GM19023 (cell line): Measurements from ENCODE around the gene TUBA8.
"Not testable (repeated sequence)": the region's sequence is repeated elsewhere in the genome, so short reads cannot be mapped to it uniquely, and the experiment has no call there.

Source experiments
- ATAC-seq: cut with Tn5 transposase; IDR thresholded peaks from one replicate; pipeline ENCODE4 v1.9.1; 2021; ENCODE audit warnings: mild to moderate bottlenecking, moderate library complexity; ENCODE audit not compliant: unreplicated experiment

TUBA8 gene

GRCh38 chr22:18123476-18124025 is 12.9 kb downstream of the TUBA8 start:
- not testable (repeated sequence) for ATAC-seq

DNA sequence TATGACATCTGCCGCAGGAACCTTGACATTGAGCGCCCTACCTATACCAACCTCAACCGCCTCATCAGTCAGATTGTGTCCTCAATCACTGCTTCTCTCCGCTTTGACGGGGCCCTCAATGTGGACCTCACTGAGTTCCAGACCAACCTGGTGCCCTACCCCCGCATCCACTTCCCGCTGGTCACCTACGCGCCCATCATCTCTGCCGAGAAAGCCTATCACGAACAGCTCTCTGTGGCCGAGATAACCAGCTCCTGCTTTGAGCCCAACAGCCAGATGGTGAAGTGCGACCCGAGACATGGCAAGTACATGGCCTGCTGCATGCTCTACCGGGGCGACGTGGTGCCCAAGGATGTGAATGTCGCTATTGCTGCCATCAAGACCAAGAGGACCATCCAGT is 16.0 kb downstream of the TUBA8 start:
- ATAC-seq, result no peak

DNA sequence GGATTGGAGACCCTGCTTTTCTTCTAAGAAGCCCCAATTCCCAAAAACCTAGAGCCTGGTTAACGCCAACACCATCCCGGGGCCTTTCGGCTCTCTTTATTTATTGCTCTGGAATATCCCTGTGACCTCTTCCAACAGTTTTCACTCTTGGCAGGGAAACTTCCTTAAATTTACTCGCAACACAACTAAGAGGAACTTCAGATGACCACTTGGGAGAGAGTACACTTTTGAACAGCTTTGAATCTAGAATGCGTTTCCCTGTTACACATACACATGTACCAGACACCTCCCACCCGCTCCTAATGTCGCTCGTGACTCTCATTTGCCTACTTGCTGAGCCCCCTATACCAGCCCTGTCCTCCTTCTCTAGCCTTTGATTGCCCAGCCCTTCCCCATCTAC is 19.4 kb downstream of the TUBA8 start:
- no peak for ATAC-seq

DNA sequence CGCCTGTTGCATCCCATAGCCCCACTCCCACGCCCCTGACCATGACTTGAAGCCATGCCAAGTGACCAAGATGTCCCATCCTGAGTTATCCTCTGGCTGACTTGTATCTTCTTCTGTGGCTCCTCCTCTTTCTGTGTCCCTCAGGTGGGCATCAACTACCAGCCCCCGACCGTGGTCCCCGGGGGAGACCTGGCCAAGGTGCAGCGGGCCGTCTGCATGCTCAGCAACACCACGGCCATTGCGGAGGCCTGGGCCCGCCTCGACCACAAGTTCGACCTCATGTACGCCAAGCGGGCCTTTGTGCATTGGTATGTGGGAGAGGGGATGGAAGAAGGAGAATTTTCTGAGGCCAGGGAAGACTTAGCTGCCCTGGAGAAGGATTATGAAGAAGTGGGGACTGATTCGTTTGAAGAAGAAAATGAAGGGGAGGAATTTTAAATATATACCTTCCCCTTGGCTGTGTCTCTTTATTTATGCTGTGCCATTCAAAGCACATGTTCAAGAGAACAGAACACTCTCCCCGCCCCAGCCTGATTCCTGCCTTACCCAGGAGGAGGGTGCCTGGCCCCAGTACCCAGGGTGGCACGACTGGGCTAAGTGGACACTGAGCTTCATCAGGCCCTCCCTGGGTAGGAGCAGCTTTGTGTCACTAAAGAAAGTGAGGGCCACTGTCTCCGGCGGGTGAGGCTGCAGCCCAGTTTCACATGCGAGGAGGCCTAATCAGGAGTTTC is 20.3 kb downstream of the TUBA8 start:
- no peak for ATAC-seq

DNA sequence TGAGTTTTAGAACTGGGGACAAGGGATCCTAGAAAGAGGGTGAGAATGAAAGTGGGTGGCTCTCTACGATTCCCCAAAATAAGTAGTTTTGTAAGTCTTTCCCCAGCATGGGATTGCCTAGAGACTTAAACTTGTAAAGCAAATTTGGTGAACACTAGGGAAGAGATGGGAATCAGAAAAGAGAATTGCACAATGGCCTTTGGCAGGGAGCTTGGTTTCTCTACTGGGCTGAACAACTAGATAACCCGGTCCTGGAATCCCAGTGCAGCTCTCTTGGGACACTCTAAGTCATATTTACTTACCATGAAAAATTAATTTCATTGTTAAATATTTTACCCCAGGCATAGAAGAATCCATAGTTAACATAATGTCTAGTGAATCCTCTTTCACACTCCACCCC is 22.8 kb downstream of the TUBA8 start:
- no peak for ATAC-seq

- no peak for ATAC-seq
These were observed 26.1 kb downstream of the TUBA8 start for GRCh38 chr22:18136563-18137320.

- not testable (repeated sequence) for ATAC-seq
These were observed 30.4 kb downstream of the TUBA8 start for GRCh38 chr22:18141004-18141403.

DNA sequence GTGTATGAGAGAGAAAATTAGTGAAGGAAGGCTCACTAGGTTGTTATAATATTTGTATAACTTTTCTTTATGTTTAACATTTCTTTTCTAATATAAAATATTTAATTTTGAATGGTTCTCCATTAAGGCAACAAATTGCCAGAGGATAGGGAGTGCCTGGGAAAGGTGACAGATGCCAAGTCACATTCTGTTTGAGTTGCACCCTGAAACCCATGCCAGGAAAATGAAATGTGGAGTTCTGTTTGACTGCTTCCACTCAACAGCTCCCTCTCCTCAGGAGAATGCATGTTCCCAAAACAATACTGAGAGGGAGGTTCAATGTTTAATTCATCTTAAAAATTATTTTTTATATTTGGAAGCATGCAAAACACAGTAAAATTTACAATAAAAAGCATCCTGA is 33.5 kb downstream of the TUBA8 start:
- ATAC-seq, result no peak

- no peak for ATAC-seq
These were observed 35.2 kb downstream of the TUBA8 start for GRCh38 chr22:18145676-18146388.

DNA sequence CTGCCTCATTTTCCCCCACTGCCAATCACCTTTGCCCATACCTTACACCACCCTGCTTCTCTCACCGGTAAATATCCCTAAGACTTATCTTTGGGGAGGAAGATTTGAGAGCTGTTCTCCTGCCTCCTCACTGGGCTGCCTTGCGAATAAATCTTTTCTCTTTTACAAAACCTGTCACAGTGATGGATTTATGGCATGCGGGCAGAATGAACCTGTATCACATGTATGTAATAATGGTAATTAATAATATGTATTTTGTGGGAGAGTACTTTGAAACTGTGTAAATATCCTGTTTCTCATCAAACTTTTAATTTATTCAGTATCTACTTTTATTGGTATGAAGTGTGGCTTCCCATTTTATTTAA is 35.8 kb downstream of the TUBA8 start:
- no peak for ATAC-seq

GRCh38 chr22:18147791-18148190 is 37.2 kb downstream of the TUBA8 start:
- no peak for ATAC-seq

DNA sequence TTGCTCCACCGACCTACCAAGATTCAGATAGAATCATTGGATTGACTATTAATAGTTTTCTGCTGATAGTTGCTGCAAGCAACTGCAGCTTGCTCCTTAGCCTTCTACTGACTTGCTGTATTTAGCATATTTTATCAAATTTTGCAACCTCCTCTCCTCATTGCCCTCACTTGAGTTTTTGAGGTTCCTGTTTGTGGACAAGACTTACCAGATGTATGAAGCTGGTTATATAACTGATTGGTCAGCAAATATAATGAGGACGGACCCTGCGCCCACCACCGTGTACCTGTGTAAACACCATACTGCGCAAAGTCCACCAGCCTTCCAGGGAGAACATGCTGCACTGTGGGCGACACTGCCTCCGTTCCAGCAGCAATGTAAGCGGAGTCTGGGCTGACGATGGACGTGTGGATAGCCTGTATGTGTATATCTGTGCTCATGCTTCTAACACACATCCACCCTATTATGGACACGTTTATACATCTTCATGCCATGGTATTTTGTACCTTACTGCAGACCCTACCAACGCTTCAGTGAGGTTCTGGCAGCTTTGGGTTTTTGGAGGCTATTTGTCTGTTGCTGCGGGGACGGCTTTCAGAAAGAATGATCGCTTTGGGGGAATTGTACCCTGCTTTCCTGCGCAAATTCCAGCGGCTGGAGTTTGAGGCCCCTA is 37.8 kb downstream of the TUBA8 start:
- ATAC-seq, result no peak

- no peak for ATAC-seq
These were observed 41.9 kb downstream of the TUBA8 start for GRCh38 chr22:18152519-18152918.

- ATAC-seq, result no peak
These were observed 44.3 kb downstream of the TUBA8 start for GRCh38 chr22:18154821-18155390.

DNA sequence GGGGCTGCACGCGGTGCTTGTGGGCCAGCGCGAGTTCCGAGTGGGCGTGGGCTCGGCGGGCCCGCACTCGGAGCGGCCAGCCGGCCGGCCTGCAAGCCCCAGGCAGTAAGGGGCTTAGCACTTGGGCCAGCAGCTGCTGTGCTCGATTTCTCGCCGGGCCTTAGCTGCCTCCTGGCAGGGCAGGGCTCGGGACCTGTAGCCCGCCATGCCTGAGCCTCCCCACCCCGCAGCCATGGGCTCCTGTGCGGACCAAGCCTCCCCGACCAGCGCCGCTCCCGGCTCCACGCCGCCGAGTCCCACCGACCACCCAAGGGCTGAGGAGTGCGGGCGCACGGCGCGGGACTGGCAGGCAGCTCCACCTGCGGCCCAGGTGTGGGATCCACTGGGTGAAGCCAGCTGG is 44.9 kb downstream of the TUBA8 start:
- ATAC-seq, result not testable (repeated sequence)

- ATAC-seq, result no peak
These were observed 46.5 kb downstream of the TUBA8 start for GRCh38 chr22:18156878-18157713.

- no peak for ATAC-seq
These were observed 47.1 kb downstream of the TUBA8 start for GRCh38 chr22:18157714-18158028.

DNA sequence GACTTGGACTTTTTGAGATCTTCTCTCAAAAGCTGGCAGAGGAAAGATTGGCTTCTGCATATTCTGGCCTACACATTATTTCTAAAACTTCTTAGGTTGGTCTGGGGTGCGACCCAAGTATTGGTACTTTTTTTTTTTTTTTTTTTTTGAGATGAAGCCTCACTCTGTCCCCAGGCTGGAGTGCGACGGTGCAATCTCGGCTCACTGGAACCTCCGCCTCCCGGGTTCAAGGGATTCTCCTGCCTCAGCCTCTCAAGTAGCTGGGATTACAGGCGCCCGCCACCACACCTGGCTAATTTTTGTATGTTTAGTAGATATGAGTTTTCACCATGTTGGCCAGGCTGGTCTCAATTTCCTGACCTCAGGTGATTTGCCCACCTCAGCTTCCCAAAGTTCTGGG is 50.0 kb downstream of the TUBA8 start:
- ATAC-seq, result not testable (repeated sequence)

GRCh38 chr22:18163843-18164242 is 53.2 kb downstream of the TUBA8 start:
- ATAC-seq, result not testable (repeated sequence)

DNA sequence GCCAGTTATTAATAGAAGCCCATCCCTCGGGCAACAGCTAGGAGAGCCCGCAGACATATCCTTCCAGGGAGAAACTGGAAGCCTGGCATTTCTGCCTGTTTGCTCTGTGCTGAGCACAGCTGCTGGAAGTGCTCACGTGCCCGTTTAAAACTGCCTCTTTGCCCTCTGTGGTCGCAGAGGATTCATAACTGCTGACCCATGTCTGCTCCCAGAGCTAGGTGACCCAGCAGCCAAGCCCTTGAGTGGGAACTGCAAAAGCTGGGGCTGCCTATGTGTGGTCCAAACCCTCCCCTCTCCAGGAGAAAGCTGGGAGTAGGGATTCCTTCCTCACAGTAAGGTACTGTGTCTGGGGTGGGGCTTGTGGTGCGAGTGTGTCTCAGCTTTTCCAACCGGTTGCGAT is 54.0 kb downstream of the TUBA8 start:
- not testable (repeated sequence) for ATAC-seq
